ENCODE data around the gene ZFR. TPM values are rescaled to one million over a fixed set of nuclear protein-coding genes. Genes with fewer than 3 reads are reported as not detected.
"Not testable (repeated sequence)": the region's sequence is repeated elsewhere in the genome, so short reads cannot be mapped to it uniquely, and the experiment has no call there.

Gene ZFR
- polyA plus RNA-seq, 3 donors: 29.8 to 81.8 (median 62.3) TPM

GRCh38 chr5:32434221-32434620 lies 10.3 kb downstream of the ZFR start:
- no peak overlapping the region for H3K4me3 ChIP-seq (replicated peaks in 1 of 3; ENCODE audit: low read depth in 2 of 3, low read length in 3 of 3)
- Mint-ChIP-seq H3K9me3 (no peaks in the 10 kb centered on the region), H3K27me3 (ENCODE audit: low read depth in 3 of 3) (no peaks in the 10 kb centered on the region), H3K4me1 (peaks cover 47% of the 10 kb centered on the region), H3K36me3 (peaks cover 8 to 11% of the 10 kb centered on the region in 2 donors), H3K4me3 (no peak overlapping the region), H3K27ac (peak overlapping the region in 2 of 7 donors; percentile 35 to 74)
- peaks cover 12 to 38% of the 10 kb centered on the region in 2 donors for H3K4me1 ChIP-seq (ENCODE audit: control insufficient read depth in 1 of 2, insufficient read depth in 2 of 2, low read length in 2 of 2)
- peak in 1 of 3 donors; percentile 9 for DNase-seq
- H3K36me3 ChIP-seq (replicated peaks in 1 of 2; ENCODE audit: control insufficient read depth in 1 of 2, insufficient read depth in 2 of 2, low read length in 2 of 2): peaks cover 2 to 20% of the 10 kb centered on the region in 2 donors
- intact Hi-C loops (cut with micrococcal nuclease): no loop called here
- no peaks in the 10 kb centered on the region for H3K27me3 ChIP-seq (ENCODE audit: control insufficient read depth in 2 of 2, insufficient read depth in 2 of 2, low read length in 2 of 2)
- WGBS (ENCODE audit: insufficient coverage): no CpG with 5 or more reads among the region's 1 CpG
- no peak overlapping the region for H3K9ac ChIP-seq (ENCODE audit: insufficient read depth, low read length, poor library complexity, severe bottlenecking)
- TF ChIP-seq CTCF (IDR thresholded peaks at IDR 0.05): no peak
- no peaks in the 10 kb centered on the region for H3K9me3 ChIP-seq (replicated peaks in 1 of 2; ENCODE audit: control insufficient read depth in 1 of 2, insufficient read depth in 1 of 2, low read length in 2 of 2)
- peak overlapping the region in 1 of 2 donors; percentile 52 for H3K27ac ChIP-seq (ENCODE audit: low read depth in 1 of 2, low read length in 2 of 2)
- no peak overlapping the region for H2AFZ ChIP-seq (ENCODE audit: insufficient read depth, low read depth, low read length, poor library complexity, severe bottlenecking)
- peaks cover 100% of the 10 kb centered on the region for H4K20me1 ChIP-seq (ENCODE audit: insufficient read depth, low read length)
- H3K79me2 ChIP-seq (ENCODE audit: insufficient read depth, low read length): peaks cover 100% of the 10 kb centered on the region
- peak overlapping the region; percentile 0 for H3K4me2 ChIP-seq (replicated peaks; ENCODE audit: extremely low read depth, low read length, poor library complexity, severe bottlenecking)

- Histone ChIP-seq H3K27me3 (ENCODE audit: control insufficient read depth in 2 of 2, insufficient read depth in 2 of 2, low read length in 2 of 2) (no peaks in the 10 kb centered on the region), H4K20me1 (ENCODE audit: insufficient read depth, low read length) (peaks cover 98% of the 10 kb centered on the region), H3K9ac (ENCODE audit: insufficient read depth, low read length, poor library complexity, severe bottlenecking) (no peak overlapping the region), H2AFZ (ENCODE audit: insufficient read depth, low read depth, low read length, poor library complexity, severe bottlenecking) (no peak overlapping the region), H3K4me3 (replicated peaks in 1 of 3; ENCODE audit: low read depth in 2 of 3, low read length in 3 of 3) (no peak overlapping the region), H3K79me2 (ENCODE audit: insufficient read depth, low read length) (peaks cover 100% of the 10 kb centered on the region), H3K27ac (ENCODE audit: low read depth in 1 of 2, low read length in 2 of 2) (peak overlapping the region in 1 of 2 donors; percentile 39), H3K4me2 (replicated peaks; ENCODE audit: extremely low read depth, low read length, poor library complexity, severe bottlenecking) (no peak overlapping the region), H3K9me3 (replicated peaks in 1 of 2; ENCODE audit: control insufficient read depth in 1 of 2, insufficient read depth in 1 of 2, low read length in 2 of 2) (no peaks in the 10 kb centered on the region), H3K4me1 (ENCODE audit: control insufficient read depth in 1 of 2, insufficient read depth in 2 of 2, low read length in 2 of 2) (peaks cover 12 to 38% of the 10 kb centered on the region in 2 donors), H3K36me3 (replicated peaks in 1 of 2; ENCODE audit: control insufficient read depth in 1 of 2, insufficient read depth in 2 of 2, low read length in 2 of 2) (peaks cover 7 to 29% of the 10 kb centered on the region in 2 donors)
- Mint-ChIP-seq H3K27me3 (ENCODE audit: low read depth in 3 of 3) (no peaks in the 10 kb centered on the region), H3K36me3 (peaks cover 24% of the 10 kb centered on the region in 2 donors), H3K9me3 (peaks cover 0 to 7% (median 3%) of the 10 kb centered on the region in 7 donors), H3K4me3 (no peak overlapping the region), H3K27ac (peak overlapping the region in 2 of 7 donors; percentile 2 to 66), H3K4me1 (peaks cover 47% of the 10 kb centered on the region)
- no peak for TF ChIP-seq CTCF (IDR thresholded peaks at IDR 0.05)
- intact Hi-C loops (cut with micrococcal nuclease): no loop called here
- no peak for DNase-seq
- no CpG with 5 or more reads among the region's 3 CpGs for WGBS (ENCODE audit: insufficient coverage)
These were observed 11.9 kb downstream of the ZFR start for GRCh38 chr5:32432633-32433032.

DNA sequence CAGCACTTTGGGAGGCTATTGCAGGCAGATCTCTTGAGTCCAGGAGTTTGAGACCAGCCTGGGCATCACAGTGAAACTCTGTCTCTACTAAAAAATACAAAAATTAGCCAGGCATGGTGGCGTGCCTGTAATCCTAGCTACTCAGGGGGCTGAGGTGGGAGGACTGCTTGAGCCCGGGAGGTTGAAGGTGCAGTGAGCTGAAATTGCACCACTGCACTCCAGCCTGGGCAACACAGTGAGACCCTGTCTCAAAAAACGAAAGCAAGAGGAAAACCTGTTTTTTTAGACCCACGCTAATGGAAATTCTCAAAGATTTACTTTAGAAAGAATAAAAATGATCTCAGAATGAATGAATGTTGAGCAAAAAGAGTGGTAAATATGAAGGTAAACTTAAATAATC lies 13.7 kb downstream of the ZFR start:
- H3K36me3 Mint-ChIP-seq: peaks cover 37 to 40% of the 10 kb centered on the region in 2 donors
- H3K9ac ChIP-seq (ENCODE audit: insufficient read depth, low read length, poor library complexity, severe bottlenecking); DNase-seq; intact Hi-C loops (cut with micrococcal nuclease); H3K27me3 Mint-ChIP-seq (ENCODE audit: low read depth in 3 of 3); H3K27me3 ChIP-seq (ENCODE audit: control insufficient read depth in 2 of 2, insufficient read depth in 2 of 2, low read length in 2 of 2); H3K4me3 ChIP-seq (replicated peaks in 1 of 3; ENCODE audit: low read depth in 2 of 3, low read length in 3 of 3); H2AFZ ChIP-seq (ENCODE audit: insufficient read depth, low read depth, low read length, poor library complexity, severe bottlenecking); H3K4me3 Mint-ChIP-seq; H3K27ac ChIP-seq (ENCODE audit: low read depth in 1 of 2, low read length in 2 of 2); H3K4me2 ChIP-seq (replicated peaks; ENCODE audit: extremely low read depth, low read length, poor library complexity, severe bottlenecking): not testable (repeated sequence)
- peaks cover 5 to 20% (median 15%) of the 10 kb centered on the region in 7 donors for H3K9me3 Mint-ChIP-seq
- H3K9me3 ChIP-seq (replicated peaks in 1 of 2; ENCODE audit: control insufficient read depth in 1 of 2, insufficient read depth in 1 of 2, low read length in 2 of 2): peaks cover 10 to 11% of the 10 kb centered on the region in 2 donors
- peaks cover 12 to 35% of the 10 kb centered on the region in 2 donors for H3K4me1 ChIP-seq (ENCODE audit: control insufficient read depth in 1 of 2, insufficient read depth in 2 of 2, low read length in 2 of 2)
- H3K36me3 ChIP-seq (replicated peaks in 1 of 2; ENCODE audit: control insufficient read depth in 1 of 2, insufficient read depth in 2 of 2, low read length in 2 of 2): peaks cover 12 to 44% of the 10 kb centered on the region in 2 donors
- peaks cover 100% of the 10 kb centered on the region for H3K79me2 ChIP-seq (ENCODE audit: insufficient read depth, low read length)
- WGBS (ENCODE audit: insufficient coverage): 100% methylated on average over 2 of the region's 4 CpGs
- H3K4me1 Mint-ChIP-seq: peaks cover 42% of the 10 kb centered on the region
- H4K20me1 ChIP-seq (ENCODE audit: insufficient read depth, low read length): peaks cover 98% of the 10 kb centered on the region
- H3K27ac Mint-ChIP-seq: peak overlapping the region in 3 of 7 donors; percentile 12 to 69 (median 55)

Measured in CD14-positive monocyte (primary cell).